Trophoblast cell (in vitro differentiated cells and primary cell): Measurements from ENCODE around the gene PROX2.

ENCODE experiments used
- DNase-seq, 2 donors: peaks; one replicate each; pipeline ENCODE4 v3.0.0-alpha.2; 2016
- H2AFZ ChIP-seq: 2 replicates; pipeline ENCODE4 v1.6.1; 2013; ENCODE audit warnings: low read length, moderate library complexity, mild to moderate bottlenecking; ENCODE audit not compliant: insufficient read depth, poor library complexity
- H2AK5ac ChIP-seq: 2 replicates; pipeline ENCODE4 v1.6.1; 2013; ENCODE audit warnings: mild to moderate bottlenecking, low read length
- H2BK120ac ChIP-seq: 2 replicates; pipeline ENCODE4 v1.6.1; 2013; ENCODE audit warnings: low read length, mild to moderate bottlenecking, moderate library complexity; ENCODE audit not compliant: insufficient read depth, poor library complexity
- H2BK12ac ChIP-seq: 2 replicates; pipeline ENCODE4 v1.6.1; 2013; ENCODE audit warnings: mild to moderate bottlenecking, low read length, moderate library complexity
- H2BK5ac ChIP-seq: 2 replicates; pipeline ENCODE4 v1.6.1; 2013; ENCODE audit warnings: low read length, low read depth, moderate library complexity, mild to moderate bottlenecking; ENCODE audit not compliant: poor library complexity
- H3K14ac ChIP-seq: 2 replicates; pipeline ENCODE4 v1.6.1; 2013; ENCODE audit warnings: mild to moderate bottlenecking, low read length
- H3K18ac ChIP-seq: 2 replicates; pipeline ENCODE4 v1.6.1; 2013; ENCODE audit warnings: mild to moderate bottlenecking, low read length
- H3K23ac ChIP-seq: 2 replicates; pipeline ENCODE4 v1.6.1; 2013; ENCODE audit warnings: low read length
- H3K27ac ChIP-seq: 2 replicates; pipeline ENCODE4 v1.5.1; 2013; ENCODE audit warnings: low read depth, mild to moderate bottlenecking, inconsistent platforms, low read length, moderate library complexity
- H3K27me3 ChIP-seq: 2 replicates; pipeline ENCODE4 v1.6.1; 2013; ENCODE audit warnings: inconsistent platforms, mild to moderate bottlenecking, low read length, moderate library complexity; ENCODE audit not compliant: insufficient read depth
- H3K36me3 ChIP-seq, 2 experiments: 1 replicate in 1 of 2; 2 replicates in 1 of 2; pipeline ENCODE4 v1.6.1; 2013; ENCODE audit warnings: low read length in 2 of 2, mild to moderate bottlenecking in 2 of 2, moderate library complexity in 1 of 2; ENCODE audit not compliant: insufficient read depth in 2 of 2, control insufficient read depth in 1 of 2
- H3K4ac ChIP-seq: 2 replicates; pipeline ENCODE4 v1.6.1; 2013; ENCODE audit warnings: low read depth, mild to moderate bottlenecking, low read length, moderate library complexity
- H3K4me1 ChIP-seq, 2 experiments: 1 replicate in 1 of 2; 2 replicates in 1 of 2; pipeline ENCODE4 v1.6.1; 2013; ENCODE audit warnings: low read length in 2 of 2, mild to moderate bottlenecking in 2 of 2, moderate library complexity in 1 of 2; ENCODE audit not compliant: insufficient read depth in 2 of 2, control insufficient read depth in 1 of 2
- H3K4me2 ChIP-seq: 2 replicates; pipeline ENCODE4 v1.6.1; 2013; ENCODE audit warnings: inconsistent platforms, mild to moderate bottlenecking, low read length, moderate library complexity
- H3K4me3 ChIP-seq: 2 replicates; pipeline ENCODE4 v1.5.1; 2013; ENCODE audit warnings: mild to moderate bottlenecking, low read depth, low read length, inconsistent platforms
- H3K79me1 ChIP-seq: one replicate; pipeline ENCODE4 v1.6.1; 2013; ENCODE audit warnings: low read length
- H3K79me2 ChIP-seq: 2 replicates; pipeline ENCODE4 v1.6.1; 2013; ENCODE audit warnings: low read length, mild to moderate bottlenecking; ENCODE audit not compliant: control insufficient read depth, insufficient read depth, poor library complexity
- H3K9ac ChIP-seq: 2 replicates; pipeline ENCODE4 v1.6.1; 2013; ENCODE audit warnings: mild to moderate bottlenecking, low read length
- H3K9me3 ChIP-seq: 2 replicates; pipeline ENCODE4 v1.6.1; 2013; ENCODE audit warnings: low read depth, mild to moderate bottlenecking, control low read depth, inconsistent platforms, low read length; ENCODE audit not compliant: insufficient read depth
- H4K12ac ChIP-seq: 2 replicates; pipeline ENCODE4 v1.6.1; 2013; ENCODE audit warnings: low read depth, mild to moderate bottlenecking, low read length, moderate library complexity
- H4K8ac ChIP-seq: 2 replicates; pipeline ENCODE4 v1.6.1; 2013; ENCODE audit warnings: low read depth, mild to moderate bottlenecking, low read length, moderate library complexity
- H4K91ac ChIP-seq: one replicate; pipeline ENCODE4 v1.6.1; 2013; ENCODE audit warnings: low read depth, mild to moderate bottlenecking, low read length, moderate library complexity
- whole genome bisulfite sequencing: extraction: QIAGEN DNeasy Blood & Tissue Kit; methylation state at CpG from one replicate; pipeline ENCODE4 v1.1.7; 2013; ENCODE audit warnings: missing lambda C conversion rate; ENCODE audit not compliant: insufficient read length, insufficient coverage; ENCODE audit errors: extremely low coverage; 5-methylcytosine and 5-hydroxymethylcytosine counted together

PROX2 gene

DNA sequence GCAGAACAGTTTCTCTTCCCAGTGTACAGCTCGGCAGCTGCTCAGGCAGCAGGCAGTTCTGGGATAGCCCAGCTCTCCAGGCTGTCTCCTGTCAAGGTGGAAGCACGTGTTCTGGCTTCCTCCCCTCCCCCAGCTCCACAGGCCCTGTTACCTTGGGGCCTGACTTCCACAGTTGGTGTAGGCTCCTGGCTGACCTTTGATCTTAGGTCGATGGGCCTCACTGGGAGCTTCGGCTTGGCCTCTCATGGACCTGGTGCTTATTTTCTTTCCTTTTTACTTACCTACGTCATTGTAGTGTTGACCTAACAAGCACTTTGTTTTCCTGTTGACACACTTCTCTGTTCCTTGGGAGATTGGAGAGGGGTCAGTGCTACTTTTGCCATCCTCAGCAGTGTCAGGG, 22.7 kb upstream of the PROX2 start:
- Histone ChIP-seq H2AK5ac (no peak overlapping the region), H4K8ac (no peak overlapping the region), H3K4me1 (peaks cover 0 to 5% of the 10 kb centered on the region in 2 experiments), H4K12ac (no peak overlapping the region), H3K4ac (no peak overlapping the region), H3K9me3 (no peaks in the 10 kb centered on the region), H3K18ac (no peak overlapping the region), H2BK12ac (no peak overlapping the region), H3K23ac (no peak overlapping the region), H3K4me3 (no peak overlapping the region), H2BK5ac (no peak overlapping the region), H3K79me1 (no peaks in the 10 kb centered on the region), H3K36me3 (peaks cover 55 to 72% of the 10 kb centered on the region in 2 experiments), H3K14ac (no peak overlapping the region), H3K27me3 (no peaks in the 10 kb centered on the region), H3K4me2 (no peak overlapping the region), H3K9ac (no peak overlapping the region), H3K79me2 (no peaks in the 10 kb centered on the region), H2BK120ac (no peak overlapping the region), H3K27ac (no peak overlapping the region), H2AFZ (no peak overlapping the region), H4K91ac (no peak overlapping the region)
- DNase-seq: no peak
- WGBS: no CpG with 5 or more reads among the region's 5 CpGs

DNA sequence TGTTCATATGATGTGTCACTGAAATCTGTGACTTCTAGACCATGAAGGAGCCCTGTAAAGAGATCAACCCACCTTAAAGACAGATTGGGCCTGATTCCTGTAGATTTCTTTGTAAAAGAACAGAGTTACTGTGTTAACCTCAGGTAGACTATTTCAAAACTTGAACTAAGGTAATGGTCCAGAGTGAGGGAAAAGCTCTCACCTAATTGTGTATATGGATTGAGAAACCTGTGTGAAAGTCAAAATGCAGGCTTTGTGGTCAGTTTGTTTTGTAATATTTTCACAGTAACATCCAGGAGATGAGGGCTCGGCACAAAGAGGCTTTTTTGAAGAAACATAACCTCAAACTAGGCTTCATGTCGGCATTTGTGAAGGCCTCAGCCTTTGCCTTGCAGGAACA, 22.1 kb upstream of the PROX2 start:
- no peak overlapping the region for H3K4me3 ChIP-seq
- H3K79me2 ChIP-seq: no peaks in the 10 kb centered on the region
- no peak overlapping the region for H3K27ac ChIP-seq
- no peak overlapping the region for H2BK120ac ChIP-seq
- no peak overlapping the region for H3K4me2 ChIP-seq
- H3K79me1 ChIP-seq: no peaks in the 10 kb centered on the region
- H3K9ac ChIP-seq: no peak overlapping the region
- H3K36me3 ChIP-seq: peaks cover 55 to 75% of the 10 kb centered on the region in 2 experiments
- H3K23ac ChIP-seq: no peak overlapping the region
- DNase-seq: no peak
- no peak overlapping the region for H3K4ac ChIP-seq
- H2AK5ac ChIP-seq: no peak overlapping the region
- H3K9me3 ChIP-seq: no peaks in the 10 kb centered on the region
- no peak overlapping the region for H3K18ac ChIP-seq
- peaks cover 0 to 4% of the 10 kb centered on the region in 2 experiments for H3K4me1 ChIP-seq
- no peak overlapping the region for H3K14ac ChIP-seq
- no peak overlapping the region for H2BK5ac ChIP-seq
- no peak overlapping the region for H2AFZ ChIP-seq
- no peak overlapping the region for H4K91ac ChIP-seq
- no peaks in the 10 kb centered on the region for H3K27me3 ChIP-seq
- WGBS: no CpG with 5 or more reads among the region's 2 CpGs
- H4K8ac ChIP-seq: no peak overlapping the region
- no peak overlapping the region for H4K12ac ChIP-seq
- no peak overlapping the region for H2BK12ac ChIP-seq

- Histone ChIP-seq H3K23ac (no peak overlapping the region), H3K79me1 (no peaks in the 10 kb centered on the region), H3K27me3 (no peaks in the 10 kb centered on the region), H3K79me2 (no peaks in the 10 kb centered on the region), H2BK120ac (no peak overlapping the region), H3K27ac (no peak overlapping the region), H3K18ac (no peak overlapping the region), H2BK5ac (no peak overlapping the region), H4K12ac (no peak overlapping the region), H4K8ac (no peak overlapping the region), H3K4me2 (no peak overlapping the region), H3K4me3 (no peak overlapping the region), H3K4ac (no peak overlapping the region), H3K36me3 (peaks cover 53 to 75% of the 10 kb centered on the region in 2 experiments), H2AK5ac (no peak overlapping the region), H2BK12ac (no peak overlapping the region), H3K9ac (no peak overlapping the region), H2AFZ (no peak overlapping the region), H3K9me3 (no peaks in the 10 kb centered on the region), H4K91ac (no peak overlapping the region), H3K4me1 (no peaks in the 10 kb centered on the region), H3K14ac (no peak overlapping the region)
- DNase-seq: no peak
- no CpG with 5 or more reads among the region's 4 CpGs for WGBS
Observed at GRCh38 chr14:74897642-74898041, 21.7 kb upstream of the PROX2 start.

GRCh38 chr14:74896400-74896799, 20.5 kb upstream of the PROX2 start:
- Histone ChIP-seq H3K9me3 (no peaks in the 10 kb centered on the region), H3K23ac (no peak overlapping the region), H3K27ac (no peak overlapping the region), H2BK5ac (no peak overlapping the region), H3K14ac (no peak overlapping the region), H3K9ac (no peak overlapping the region), H4K12ac (no peak overlapping the region), H3K79me2 (no peaks in the 10 kb centered on the region), H3K27me3 (no peaks in the 10 kb centered on the region), H2AFZ (no peak overlapping the region), H3K36me3 (peaks cover 51 to 69% of the 10 kb centered on the region in 2 experiments), H4K8ac (no peak overlapping the region), H3K4ac (no peak overlapping the region), H2AK5ac (no peak overlapping the region), H2BK12ac (no peak overlapping the region), H2BK120ac (no peak overlapping the region), H3K4me3 (no peak overlapping the region), H3K18ac (no peak overlapping the region), H3K79me1 (no peaks in the 10 kb centered on the region), H4K91ac (no peak overlapping the region), H3K4me2 (no peak overlapping the region), H3K4me1 (no peaks in the 10 kb centered on the region)
- DNase-seq: peak in 1 of 2 donors; percentile 13
- WGBS: no CpG with 5 or more reads among the region's 3 CpGs
